Measurements from ENCODE around the gene ADD3. TPM values are rescaled to one million over a fixed set of nuclear protein-coding genes. Genes with fewer than 3 reads are reported as not detected.

Gene ADD3, protein sequence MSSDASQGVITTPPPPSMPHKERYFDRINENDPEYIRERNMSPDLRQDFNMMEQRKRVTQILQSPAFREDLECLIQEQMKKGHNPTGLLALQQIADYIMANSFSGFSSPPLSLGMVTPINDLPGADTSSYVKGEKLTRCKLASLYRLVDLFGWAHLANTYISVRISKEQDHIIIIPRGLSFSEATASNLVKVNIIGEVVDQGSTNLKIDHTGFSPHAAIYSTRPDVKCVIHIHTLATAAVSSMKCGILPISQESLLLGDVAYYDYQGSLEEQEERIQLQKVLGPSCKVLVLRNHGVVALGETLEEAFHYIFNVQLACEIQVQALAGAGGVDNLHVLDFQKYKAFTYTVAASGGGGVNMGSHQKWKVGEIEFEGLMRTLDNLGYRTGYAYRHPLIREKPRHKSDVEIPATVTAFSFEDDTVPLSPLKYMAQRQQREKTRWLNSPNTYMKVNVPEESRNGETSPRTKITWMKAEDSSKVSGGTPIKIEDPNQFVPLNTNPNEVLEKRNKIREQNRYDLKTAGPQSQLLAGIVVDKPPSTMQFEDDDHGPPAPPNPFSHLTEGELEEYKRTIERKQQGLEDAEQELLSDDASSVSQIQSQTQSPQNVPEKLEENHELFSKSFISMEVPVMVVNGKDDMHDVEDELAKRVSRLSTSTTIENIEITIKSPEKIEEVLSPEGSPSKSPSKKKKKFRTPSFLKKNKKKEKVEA
- total RNA-seq (2014; rRNA removed; shearing (Covaris generic)) = 51.2 and 57.8 TPM in 2 replicates

DNA sequence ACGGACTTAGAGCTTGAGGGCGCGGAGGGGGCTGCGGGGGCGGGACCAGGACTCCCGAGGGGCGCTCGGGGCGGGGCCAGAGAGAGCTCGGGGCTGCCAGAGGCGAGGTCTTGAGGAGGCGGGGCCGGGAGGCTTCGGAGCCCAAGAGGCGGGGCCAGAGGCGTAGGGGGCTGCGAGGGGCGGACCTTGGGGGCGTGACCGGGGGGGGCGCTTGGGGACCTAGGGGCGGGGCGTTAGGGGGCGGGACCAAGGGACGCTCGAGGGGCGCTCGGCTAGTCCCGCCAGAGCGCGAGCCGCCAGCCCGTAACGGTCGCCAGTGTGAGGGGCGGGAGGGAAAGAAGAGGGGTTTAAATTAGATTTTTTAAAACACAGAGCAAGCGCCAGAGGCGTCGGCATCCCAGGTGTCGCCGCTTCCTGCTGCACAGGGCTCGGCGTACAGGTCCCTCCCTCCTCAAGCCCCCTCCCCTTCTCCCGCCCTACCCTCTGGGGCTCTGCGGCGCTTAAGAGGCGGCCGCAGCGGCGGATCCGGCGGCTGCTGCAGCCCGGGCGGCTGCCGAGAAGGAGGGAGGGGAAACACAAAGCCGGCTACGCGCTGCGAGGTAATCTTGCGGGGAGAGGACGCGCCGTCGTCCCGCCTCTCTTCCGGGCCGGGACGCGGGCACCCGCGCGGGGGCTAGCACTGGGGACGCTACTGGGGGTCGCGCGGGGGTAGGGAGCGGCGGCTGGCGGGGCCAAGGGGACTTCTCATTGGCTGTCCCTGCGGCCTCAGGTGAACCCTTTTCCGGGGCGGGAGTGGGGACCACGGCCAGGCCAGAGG, at the start of gene ADD3:
Gene ADD3, plus strand, starts transcription at position 284 of the 817 bp plus-strand sequence. CDS start 92,670 bp downstream, outside the sequence.
- no peaks in the 10 kb centered on the region for H3K27me3 ChIP-seq
- no peaks in the 10 kb centered on the region for H3K9me3 ChIP-seq (replicated peaks)
- no peaks in the 10 kb centered on the region for H3K36me3 ChIP-seq
- peak within 1 kb of the TSS; percentile 94 for H3K27ac ChIP-seq
- peak within 1 kb of the TSS; percentile 71 for H3K4me3 ChIP-seq
- H3K4me1 ChIP-seq = peaks cover 20% of the 10 kb centered on the region
- peak; percentile 99 for DNase-seq

DNA sequence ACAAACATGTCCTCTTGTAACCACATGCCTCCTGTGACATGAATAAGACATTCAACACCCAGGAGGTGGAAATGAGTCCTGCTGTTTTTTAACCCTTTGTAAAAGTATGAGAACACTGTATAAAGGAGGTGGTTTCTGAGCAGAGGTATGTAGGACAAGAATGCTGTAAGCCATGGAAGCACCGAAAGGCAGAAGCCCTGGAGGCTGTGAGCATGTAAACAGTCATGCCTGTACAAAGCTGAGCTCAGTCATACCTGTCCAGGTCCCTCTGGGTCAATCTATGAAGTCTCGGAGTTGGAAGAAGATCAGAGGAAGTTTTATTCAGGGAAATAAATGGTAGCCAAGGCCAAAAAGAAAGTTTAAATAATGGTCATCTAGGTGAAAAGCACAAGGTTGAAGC, 49.7 kb upstream of the ADD3 start:
- no peaks in the 10 kb centered on the region for H3K36me3 ChIP-seq
- no peak for DNase-seq
- H3K9me3 ChIP-seq (replicated peaks) = 0 out of 2 replicates have a peak, but pooled peaks cover 3% of the 10 kb centered on the region
- no peak overlapping the region for H3K4me3 ChIP-seq
- no peak overlapping the region for H3K27ac ChIP-seq
- H3K4me1 ChIP-seq = peaks cover 9% of the 10 kb centered on the region
- H3K27me3 ChIP-seq = no peaks in the 10 kb centered on the region

DNA sequence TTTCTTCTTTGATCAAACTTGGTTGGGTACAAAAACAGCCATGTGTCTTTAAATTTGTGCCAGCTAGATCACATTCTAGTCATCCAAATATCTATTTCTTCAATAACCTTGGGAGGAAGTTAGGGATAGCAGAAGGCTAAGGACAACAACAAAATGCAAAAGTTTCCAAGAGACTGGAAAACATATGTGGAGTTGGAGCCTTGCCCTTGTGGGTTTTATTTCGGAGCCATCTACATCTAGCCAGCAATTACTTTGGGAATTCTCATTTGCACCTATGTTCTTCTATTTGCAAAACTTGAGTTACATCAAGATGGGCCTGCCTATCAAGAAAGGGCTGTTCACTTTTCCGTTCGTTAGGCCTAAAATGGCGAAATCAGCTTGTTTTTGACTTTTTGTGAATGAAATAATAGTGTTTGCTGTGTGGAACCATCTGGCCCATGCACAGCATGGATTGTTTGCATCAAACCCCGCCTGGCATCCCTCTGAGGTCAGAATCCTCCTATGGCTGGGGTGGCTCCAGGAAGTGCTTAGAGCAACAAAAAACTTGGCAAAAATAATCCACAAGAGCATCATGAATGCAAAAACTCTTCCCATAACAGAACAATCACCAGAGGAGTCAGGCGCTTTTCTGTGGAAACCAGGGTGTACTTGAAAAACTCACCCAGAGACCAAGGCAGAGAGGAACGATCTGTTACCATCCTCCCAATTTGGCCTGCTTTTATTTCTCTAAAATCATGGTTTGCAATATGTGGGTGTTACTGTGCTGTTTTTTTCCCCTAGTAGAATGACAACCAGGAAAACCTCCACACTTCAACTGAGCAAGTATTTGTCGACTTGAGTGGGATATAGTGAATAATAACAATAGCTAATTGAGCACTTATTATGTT, 48.3 kb upstream of the ADD3 start:
- DNase-seq = no peak
- H3K9me3 ChIP-seq (replicated peaks) = 0 out of 2 replicates have a peak, but pooled peaks cover 3% of the 10 kb centered on the region
- peaks cover 9% of the 10 kb centered on the region for H3K4me1 ChIP-seq

DNA sequence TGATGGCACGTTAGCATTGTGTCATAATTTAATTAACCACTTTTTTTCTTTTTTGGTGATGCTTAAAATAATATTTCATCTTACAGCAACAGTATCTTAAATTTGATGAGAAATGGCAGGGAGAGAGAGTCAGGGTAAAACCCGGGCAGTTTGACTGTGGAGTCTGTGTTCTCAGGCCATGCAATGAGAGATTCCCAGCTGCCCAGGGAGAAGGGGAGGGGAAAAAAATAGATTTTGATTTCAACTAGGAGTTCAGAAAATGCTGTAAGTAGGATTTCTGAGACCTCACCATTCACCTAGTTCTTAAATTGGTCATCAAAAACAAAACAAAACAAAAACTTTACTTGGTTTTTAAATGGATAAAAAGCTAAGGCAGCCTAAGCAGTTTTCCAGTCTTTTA, 47.1 kb upstream of the ADD3 start:
- H3K4me1 ChIP-seq = peaks cover 13% of the 10 kb centered on the region
- H3K27me3 ChIP-seq = no peaks in the 10 kb centered on the region
- no peak overlapping the region for H3K4me3 ChIP-seq
- H3K27ac ChIP-seq = no peak overlapping the region
- no peaks in the 10 kb centered on the region for H3K36me3 ChIP-seq
- H3K9me3 ChIP-seq (replicated peaks) = 0 out of 2 replicates have a peak, but pooled peaks cover 3% of the 10 kb centered on the region
- DNase-seq = no peak

More for the DNA sequence above, 48.3 kb upstream of the ADD3 start:
- no peaks in the 10 kb centered on the region for H3K36me3 ChIP-seq
- no peaks in the 10 kb centered on the region for H3K27me3 ChIP-seq
- no peak overlapping the region for H3K4me3 ChIP-seq
- no peak overlapping the region for H3K27ac ChIP-seq

DNA sequence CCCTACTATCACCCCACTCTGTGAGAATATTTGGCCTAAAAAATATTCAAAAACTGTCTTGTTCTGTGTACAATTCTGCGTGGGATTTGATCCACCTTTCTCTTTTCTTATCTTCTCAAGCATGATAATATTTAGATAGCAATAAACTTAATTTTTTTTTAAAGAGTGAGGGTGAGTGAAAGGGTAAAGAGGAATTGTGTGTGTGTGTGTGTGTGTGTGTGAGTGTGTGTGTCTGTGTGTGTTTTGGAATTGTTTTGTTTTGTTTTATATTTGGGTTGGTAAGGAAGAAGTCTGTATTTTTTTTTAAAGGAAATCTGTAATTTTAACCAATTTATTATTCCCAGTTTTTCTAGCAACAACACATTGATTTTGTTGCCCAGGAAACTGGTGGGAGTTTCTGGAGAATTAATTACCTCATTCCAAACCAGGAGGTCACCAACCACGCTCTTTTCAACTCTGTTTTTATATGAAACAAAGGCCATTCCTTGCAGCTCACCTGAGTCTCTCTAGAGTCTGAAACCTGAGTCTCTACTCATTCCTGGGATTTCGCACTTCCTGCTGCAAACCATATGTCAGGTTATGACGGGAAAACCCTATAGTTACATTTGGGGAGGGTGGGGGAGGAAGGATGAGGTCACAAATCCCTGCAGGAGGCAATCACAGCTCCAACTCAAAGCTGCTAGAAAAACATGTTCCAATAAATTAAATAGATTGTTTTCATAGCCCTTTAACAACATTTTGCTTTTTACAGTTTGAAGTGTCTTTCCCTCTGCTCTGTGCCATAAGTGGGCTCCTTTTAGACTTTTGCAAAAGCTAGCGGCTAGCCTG, 46.4 kb upstream of the ADD3 start:
- no peak overlapping the region for H3K4me3 ChIP-seq
- peak in 1 of 2 experiments; percentile 24 for DNase-seq
- no peak overlapping the region for H3K27ac ChIP-seq
- H3K36me3 ChIP-seq = no peaks in the 10 kb centered on the region
- no peaks in the 10 kb centered on the region for H3K27me3 ChIP-seq
- H3K4me1 ChIP-seq = peaks cover 20% of the 10 kb centered on the region
- no peaks in the 10 kb centered on the region for H3K9me3 ChIP-seq (replicated peaks)

DNA sequence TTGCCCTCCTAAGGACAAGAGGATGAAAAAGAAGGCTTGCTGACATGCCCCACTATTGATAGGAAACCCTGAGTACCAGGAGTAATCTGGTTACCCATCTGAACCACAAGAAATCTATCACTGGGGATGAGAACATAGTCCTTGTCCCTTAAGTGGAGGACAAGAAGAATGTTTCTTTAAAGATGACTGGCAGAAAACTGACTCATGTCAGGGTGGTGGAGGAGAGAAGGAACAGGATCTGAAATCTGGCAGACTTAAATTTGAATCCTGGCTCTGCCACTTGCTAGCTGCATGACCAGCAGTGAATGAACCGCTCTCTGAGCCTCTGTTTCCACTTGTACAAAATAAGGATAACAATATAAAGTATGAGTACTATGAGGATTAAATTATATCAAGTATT, 45.5 kb upstream of the ADD3 start:
- no peak overlapping the region for H3K27ac ChIP-seq
- H3K27me3 ChIP-seq = no peaks in the 10 kb centered on the region
- H3K4me3 ChIP-seq = no peak overlapping the region
- H3K4me1 ChIP-seq = peaks cover 27% of the 10 kb centered on the region
- DNase-seq = no peak
- no peaks in the 10 kb centered on the region for H3K36me3 ChIP-seq
- no peaks in the 10 kb centered on the region for H3K9me3 ChIP-seq (replicated peaks)

DNA sequence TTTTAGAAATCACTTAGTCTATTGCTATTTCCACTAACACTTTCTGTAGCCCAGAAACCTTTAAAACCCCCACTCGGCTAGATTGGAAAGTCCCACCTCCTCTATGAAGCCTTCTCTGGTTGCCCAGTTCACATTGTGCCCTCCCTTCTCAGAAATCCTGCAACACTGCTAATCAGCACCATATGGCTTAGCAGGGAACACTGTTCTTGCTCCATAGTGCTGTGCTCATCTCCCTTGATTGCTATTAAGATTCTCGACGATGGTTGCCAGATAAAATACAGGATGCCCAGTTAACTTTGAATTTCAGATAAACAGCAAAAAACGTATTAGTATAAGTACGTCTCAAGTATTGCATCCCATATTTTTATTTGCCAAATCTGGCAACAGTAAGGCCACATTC, 44.3 kb upstream of the ADD3 start:
- Histone ChIP-seq H3K4me1 (peaks cover 33% of the 10 kb centered on the region), H3K36me3 (no peaks in the 10 kb centered on the region), H3K27ac (no peak overlapping the region), H3K9me3 (replicated peaks) (no peaks in the 10 kb centered on the region), H3K4me3 (no peak overlapping the region), H3K27me3 (no peaks in the 10 kb centered on the region)
- no peak for DNase-seq

DNA sequence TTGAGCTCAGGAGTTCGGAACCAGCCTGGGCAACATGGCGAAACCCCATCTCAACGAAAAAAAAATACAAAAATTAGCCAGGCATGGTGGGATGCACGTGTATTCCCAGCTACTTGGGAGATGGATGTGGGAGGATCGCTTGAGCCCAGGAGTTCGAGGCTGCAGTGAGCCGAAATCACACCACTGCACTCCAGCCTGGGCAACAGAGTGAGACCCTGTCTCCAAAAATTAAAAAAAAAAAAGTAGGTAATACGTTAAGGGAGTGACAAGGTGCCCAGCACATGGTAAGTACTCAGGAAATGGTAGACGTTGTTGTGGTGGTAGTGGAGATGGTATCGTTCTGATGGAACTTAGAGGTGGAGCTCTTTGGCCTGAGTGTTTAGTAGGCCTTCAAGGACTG, 43.5 kb upstream of the ADD3 start:
- Histone ChIP-seq H3K27ac (no peak overlapping the region), H3K27me3 (no peaks in the 10 kb centered on the region), H3K4me3 (no peak overlapping the region), H3K4me1 (peaks cover 33% of the 10 kb centered on the region), H3K9me3 (replicated peaks) (no peaks in the 10 kb centered on the region), H3K36me3 (no peaks in the 10 kb centered on the region)
- no peak for DNase-seq

DNA sequence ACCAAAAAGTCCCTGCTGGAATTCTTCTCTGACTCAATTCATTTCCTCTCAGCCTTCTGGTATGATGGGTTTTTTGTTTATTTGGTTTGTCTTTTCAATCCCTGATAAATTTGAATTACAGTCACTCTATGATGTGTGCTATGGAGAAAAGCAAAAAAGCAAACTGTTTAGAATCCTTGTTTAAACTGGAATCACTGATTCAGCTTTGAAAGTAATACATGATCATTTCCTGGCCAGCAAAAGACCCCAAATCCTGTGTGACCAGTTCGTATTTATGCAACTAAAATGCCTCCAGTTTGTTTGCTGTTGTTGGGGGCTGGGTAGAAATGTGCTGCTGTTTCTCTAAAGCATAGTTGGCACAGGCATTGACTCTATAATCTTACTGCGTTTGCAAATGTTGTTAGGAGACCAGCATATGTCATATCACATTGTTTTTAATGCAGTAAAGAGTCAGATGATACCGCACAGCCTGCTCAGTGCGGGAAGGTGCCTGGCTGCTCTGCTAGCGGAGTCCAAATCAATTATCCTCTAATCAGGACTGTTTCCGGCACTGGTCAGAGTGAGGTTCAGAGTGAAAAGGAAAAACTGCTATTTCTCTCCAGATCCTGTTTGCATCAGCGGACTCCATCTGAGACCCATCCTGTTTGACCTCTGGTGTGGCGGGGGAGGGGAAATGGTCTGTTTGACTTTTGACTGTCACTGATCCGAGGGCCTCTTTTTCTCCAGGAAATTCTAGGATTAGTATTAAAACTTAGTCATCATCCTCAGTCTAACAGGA, 40.6 kb upstream of the ADD3 start:
- Histone ChIP-seq H3K4me3 (peak overlapping the region; percentile 9), H3K27ac (no peak overlapping the region)
- DNase-seq = peak; percentile 12 to 15

DNA sequence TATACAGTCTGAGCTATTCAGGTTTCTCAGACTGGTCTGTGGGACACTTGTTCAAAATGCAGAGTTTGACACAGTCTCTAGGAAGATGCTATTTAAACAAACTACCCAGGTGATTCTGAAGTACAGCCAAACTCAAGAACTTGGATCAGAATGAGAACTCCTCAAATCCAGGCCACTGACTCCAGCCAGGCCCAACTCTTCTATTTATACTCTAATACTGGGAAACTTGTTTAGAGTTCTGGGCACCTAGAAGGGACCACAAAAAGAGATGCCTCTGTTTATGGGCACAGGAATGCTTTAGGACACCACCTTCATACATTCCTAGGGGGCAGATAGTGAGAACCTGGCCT, 40.1 kb upstream of the ADD3 start:
- Histone ChIP-seq H3K4me3 (no peak overlapping the region), H3K9me3 (replicated peaks) (no peaks in the 10 kb centered on the region), H3K27ac (no peak overlapping the region), H3K36me3 (no peaks in the 10 kb centered on the region), H3K27me3 (no peaks in the 10 kb centered on the region), H3K4me1 (peaks cover 24% of the 10 kb centered on the region)
- no peak for DNase-seq

More for the DNA sequence above, 40.6 kb upstream of the ADD3 start:
- H3K4me1 ChIP-seq = peaks cover 24% of the 10 kb centered on the region
- H3K36me3 ChIP-seq = no peaks in the 10 kb centered on the region
- H3K27me3 ChIP-seq = no peaks in the 10 kb centered on the region
- no peaks in the 10 kb centered on the region for H3K9me3 ChIP-seq (replicated peaks)

DNA sequence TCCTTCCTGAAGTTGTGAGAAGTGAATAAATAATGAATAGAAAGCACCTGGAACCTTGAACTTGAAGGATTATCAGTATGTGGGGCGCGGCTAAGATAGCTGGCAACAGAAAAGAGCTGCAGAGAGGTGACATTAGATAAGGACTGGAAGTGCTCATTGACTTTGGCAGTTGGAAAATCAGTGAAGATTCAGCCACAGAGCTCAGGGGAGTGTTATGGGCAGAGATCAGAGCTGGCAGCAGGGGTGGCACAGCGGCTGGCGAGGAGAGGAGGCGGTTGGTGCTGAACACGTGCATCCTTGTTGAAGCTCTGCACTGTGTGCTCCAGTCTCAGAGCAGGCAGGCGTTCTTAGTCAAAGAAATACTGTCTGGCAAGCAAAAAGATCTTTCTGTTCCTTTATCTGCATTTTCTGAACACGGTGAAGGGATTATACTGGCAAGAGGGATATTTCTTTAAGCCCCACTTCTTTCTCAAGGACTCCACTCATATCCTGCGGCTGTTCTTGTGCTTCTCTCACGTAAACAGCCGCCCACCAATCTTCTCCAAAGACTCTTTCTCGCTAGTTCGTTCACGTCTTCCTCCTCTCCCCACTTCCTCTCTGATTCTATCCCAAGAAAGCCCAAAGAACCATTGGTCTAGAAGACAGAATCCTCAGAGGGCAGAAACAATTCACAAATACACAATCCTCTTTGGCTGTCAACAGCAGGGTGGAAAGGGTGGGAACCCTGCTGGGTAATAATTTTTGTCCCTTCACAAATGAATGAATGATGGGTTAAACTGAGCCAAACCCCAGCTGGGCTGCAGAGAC, 38.6 kb upstream of the ADD3 start:
- Histone ChIP-seq H3K9me3 (replicated peaks) (no peaks in the 10 kb centered on the region), H3K36me3 (no peaks in the 10 kb centered on the region), H3K27ac (no peak overlapping the region), H3K4me3 (no peak overlapping the region), H3K27me3 (0 out of 2 replicates have a peak, but pooled peaks cover 4% of the 10 kb centered on the region), H3K4me1 (peaks cover 24% of the 10 kb centered on the region)
- DNase-seq = no peak

DNA sequence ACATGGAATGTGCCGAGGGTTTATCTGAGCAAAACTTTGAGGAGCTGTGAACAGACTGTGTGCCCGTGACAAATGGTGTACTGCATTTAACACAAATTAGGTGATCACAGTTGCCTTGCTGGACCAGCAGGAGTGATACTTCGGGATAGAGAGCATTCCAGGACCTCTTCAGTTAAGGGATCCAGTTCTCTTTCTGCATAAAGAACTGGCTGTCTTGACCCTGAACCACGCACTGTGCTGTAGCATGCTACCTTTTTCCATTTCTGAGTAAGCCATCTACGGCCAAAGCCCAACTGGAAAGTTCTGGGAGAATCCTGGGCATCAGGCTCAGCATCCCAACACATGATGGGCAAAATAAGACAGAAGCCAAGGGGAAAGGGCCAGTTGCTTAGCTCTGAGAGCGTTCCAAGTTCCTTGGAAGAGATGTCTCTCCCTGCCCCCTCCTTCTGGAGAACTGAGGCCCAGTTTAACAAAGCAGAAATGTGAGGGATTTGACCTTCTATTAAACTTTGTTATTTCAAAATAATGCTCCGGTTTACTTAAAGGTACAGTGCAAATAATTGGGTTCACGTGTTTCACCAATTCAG, 37.9 kb upstream of the ADD3 start:
- no peaks in the 10 kb centered on the region for H3K36me3 ChIP-seq
- H3K27me3 ChIP-seq = 0 out of 2 replicates have a peak, but pooled peaks cover 4% of the 10 kb centered on the region
- no peak overlapping the region for H3K27ac ChIP-seq
- peaks cover 24% of the 10 kb centered on the region for H3K4me1 ChIP-seq
- no peak for DNase-seq
- H3K4me3 ChIP-seq = no peak overlapping the region
- H3K9me3 ChIP-seq (replicated peaks) = no peaks in the 10 kb centered on the region

Measured in SJCRH30 (cell line).